ENCODE results near the gene DTNBP1. TPM values are rescaled to one million over a fixed set of nuclear protein-coding genes. Genes with fewer than 3 reads are reported as not detected.

DTNBP1 gene
- total RNA-seq, 1 experiment from 2014 or later, result 5.4 TPM

GRCh38 chr6:15573384-15573783 is 89.4 kb downstream of the DTNBP1 start:
- no peak for DNase-seq (ENCODE audit: low spot score)
- in situ Hi-C loops (cut with HindIII; ENCODE audit: low sequenced_read_pairs), result no loop called here

GRCh38 chr6:15572296-15573016 is 90.4 kb downstream of the DTNBP1 start:
- in situ Hi-C loops (cut with HindIII; ENCODE audit: low sequenced_read_pairs), result no loop called here
- DNase-seq (ENCODE audit: low spot score), result no peak

- in situ Hi-C loops (cut with HindIII; ENCODE audit: low sequenced_read_pairs), result no loop called here
- DNase-seq (ENCODE audit: low spot score), result no peak
Measured at GRCh38 chr6:15570171-15570570, 92.7 kb downstream of the DTNBP1 start.

- in situ Hi-C loops (cut with HindIII; ENCODE audit: low sequenced_read_pairs), result no loop called here
- DNase-seq (ENCODE audit: low spot score), result no peak
Measured at GRCh38 chr6:15569035-15569995, 93.5 kb downstream of the DTNBP1 start.

GRCh38 chr6:15562977-15563376 is 99.9 kb downstream of the DTNBP1 start:
- no peak for DNase-seq (ENCODE audit: low spot score)
- in situ Hi-C loops (cut with HindIII; ENCODE audit: low sequenced_read_pairs), result no loop called here

GRCh38 chr6:15561447-15562199 is 101.2 kb downstream of the DTNBP1 start:
- in situ Hi-C loops (cut with HindIII; ENCODE audit: low sequenced_read_pairs), result no loop called here
- DNase-seq (ENCODE audit: low spot score), result no peak

GRCh38 chr6:15560713-15561112 is 102.1 kb downstream of the DTNBP1 start:
- in situ Hi-C loops (cut with HindIII; ENCODE audit: low sequenced_read_pairs), result no loop called here
- DNase-seq (ENCODE audit: low spot score), result no peak

GRCh38 chr6:15557174-15557573 is 105.7 kb downstream of the DTNBP1 start:
- no peak for DNase-seq (ENCODE audit: low spot score)
- in situ Hi-C loops (cut with HindIII; ENCODE audit: low sequenced_read_pairs), result no loop called here

GRCh38 chr6:15556711-15557110 is 106.1 kb downstream of the DTNBP1 start:
- in situ Hi-C loops (cut with HindIII; ENCODE audit: low sequenced_read_pairs), result no loop called here
- no peak for DNase-seq (ENCODE audit: low spot score)

GRCh38 chr6:15555101-15556038 is 107.5 kb downstream of the DTNBP1 start:
- DNase-seq (ENCODE audit: low spot score), result no peak

GRCh38 chr6:15554728-15555100 is 108.1 kb downstream of the DTNBP1 start:
- DNase-seq (ENCODE audit: low spot score), result no peak
- in situ Hi-C loops (cut with HindIII; ENCODE audit: low sequenced_read_pairs), result no loop called here

More at GRCh38 chr6:15555101-15556038, 107.5 kb downstream of the DTNBP1 start:
- in situ Hi-C loops (cut with HindIII; ENCODE audit: low sequenced_read_pairs), result no loop called here

GRCh38 chr6:15553736-15554294 is 109.0 kb downstream of the DTNBP1 start:
- no peak for DNase-seq (ENCODE audit: low spot score)

GRCh38 chr6:15553031-15553430 is 109.8 kb downstream of the DTNBP1 start:
- in situ Hi-C loops (cut with HindIII; ENCODE audit: low sequenced_read_pairs), result no loop called here
- DNase-seq (ENCODE audit: low spot score), result no peak

More at GRCh38 chr6:15553736-15554294, 109.0 kb downstream of the DTNBP1 start:
- in situ Hi-C loops (cut with HindIII; ENCODE audit: low sequenced_read_pairs), result no loop called here

- no peak for DNase-seq (ENCODE audit: low spot score)
- in situ Hi-C loops (cut with HindIII; ENCODE audit: low sequenced_read_pairs), result no loop called here
Measured at GRCh38 chr6:15551798-15552197, 111.0 kb downstream of the DTNBP1 start.

GRCh38 chr6:15551262-15551661 is 111.6 kb downstream of the DTNBP1 start:
- DNase-seq (ENCODE audit: low spot score), result no peak
- in situ Hi-C loops (cut with HindIII; ENCODE audit: low sequenced_read_pairs), result no loop called here

GRCh38 chr6:15550546-15551123 is 112.2 kb downstream of the DTNBP1 start:
- in situ Hi-C loops (cut with HindIII; ENCODE audit: low sequenced_read_pairs), result no loop called here
- peak; percentile 32 for DNase-seq (ENCODE audit: low spot score)

GRCh38 chr6:15549371-15549770 is 113.5 kb downstream of the DTNBP1 start:
- in situ Hi-C loops (cut with HindIII; ENCODE audit: low sequenced_read_pairs), result no loop called here
- DNase-seq (ENCODE audit: low spot score), result no peak

GRCh38 chr6:15547400-15547799 is 115.4 kb downstream of the DTNBP1 start:
- DNase-seq (ENCODE audit: low spot score), result no peak
- in situ Hi-C loops (cut with HindIII; ENCODE audit: low sequenced_read_pairs), result no loop called here
